ENCODE data around the gene MYO3B.
A peak's percentile ranks its signal among the peaks of the same experiment; 100 is the strongest.
"Not testable (repeated sequence)": the region's sequence is repeated elsewhere in the genome, so short reads cannot be mapped to it uniquely, and the experiment has no call there.

Gene MYO3B

GRCh38 chr2:170264865-170265264 is 86.9 kb downstream of the MYO3B start:
- DNase-seq = no peak

GRCh38 chr2:170265321-170265720 is 87.4 kb downstream of the MYO3B start:
- no peak for DNase-seq

- DNase-seq = no peak
Observed at GRCh38 chr2:170266358-170266757, 88.4 kb downstream of the MYO3B start.

GRCh38 chr2:170267071-170267470 is 89.1 kb downstream of the MYO3B start:
- DNase-seq = no peak

DNA sequence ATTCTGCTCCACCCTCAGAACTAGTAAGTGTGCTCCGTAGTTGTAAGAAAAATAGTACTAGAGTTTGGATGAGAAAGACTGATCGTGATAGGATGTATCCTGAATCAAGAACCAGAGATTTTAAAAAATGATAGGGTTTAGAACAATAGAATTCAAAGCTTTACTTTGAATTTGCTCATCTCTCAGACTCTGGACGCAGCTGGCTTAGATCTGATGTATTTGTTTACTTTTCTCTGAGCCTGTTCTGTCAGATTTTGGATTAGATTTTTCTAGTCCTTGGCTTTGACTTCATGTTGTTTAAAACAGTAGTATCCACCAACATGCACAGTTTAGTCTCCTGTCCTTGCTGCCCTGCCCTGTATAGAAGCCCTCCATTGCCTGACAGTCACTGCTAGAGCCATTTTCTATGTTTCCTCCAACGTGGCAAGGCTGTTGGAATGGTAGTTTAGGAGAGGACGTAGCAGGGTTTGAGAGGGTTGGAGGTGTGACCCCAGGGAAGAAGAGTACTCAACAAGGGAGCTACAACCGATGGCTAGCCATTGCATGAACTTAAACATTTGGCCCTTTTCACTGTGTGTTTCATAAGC is 92.4 kb downstream of the MYO3B start:
- DNase-seq = no peak

GRCh38 chr2:170271340-170271739 is 93.4 kb downstream of the MYO3B start:
- peak; percentile 60 for DNase-seq

DNA sequence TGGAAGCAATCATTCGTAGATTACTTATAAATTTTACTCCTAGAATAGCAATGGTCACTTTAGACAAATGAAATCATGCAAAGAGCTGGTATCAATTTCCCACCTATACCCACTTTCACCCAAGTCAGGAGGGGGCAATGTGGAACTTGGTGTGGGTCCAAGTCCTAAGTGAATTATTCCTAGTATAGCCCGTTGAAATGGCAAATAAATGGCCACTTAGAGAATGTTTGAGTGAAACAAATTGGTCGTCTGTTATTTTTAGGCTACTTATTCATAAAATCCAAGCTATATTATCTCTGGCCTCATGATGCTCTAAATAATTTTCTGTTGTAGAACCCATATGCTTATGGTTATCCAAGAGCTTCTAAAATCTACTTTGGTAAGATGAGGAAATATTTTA is 98.1 kb downstream of the MYO3B start:
- DNase-seq = peak; percentile 18

GRCh38 chr2:170276925-170277629 is 99.1 kb downstream of the MYO3B start:
- peak; percentile 61 for DNase-seq

- no peak for DNase-seq
Observed at GRCh38 chr2:170277951-170278350, 100.0 kb downstream of the MYO3B start.

DNA sequence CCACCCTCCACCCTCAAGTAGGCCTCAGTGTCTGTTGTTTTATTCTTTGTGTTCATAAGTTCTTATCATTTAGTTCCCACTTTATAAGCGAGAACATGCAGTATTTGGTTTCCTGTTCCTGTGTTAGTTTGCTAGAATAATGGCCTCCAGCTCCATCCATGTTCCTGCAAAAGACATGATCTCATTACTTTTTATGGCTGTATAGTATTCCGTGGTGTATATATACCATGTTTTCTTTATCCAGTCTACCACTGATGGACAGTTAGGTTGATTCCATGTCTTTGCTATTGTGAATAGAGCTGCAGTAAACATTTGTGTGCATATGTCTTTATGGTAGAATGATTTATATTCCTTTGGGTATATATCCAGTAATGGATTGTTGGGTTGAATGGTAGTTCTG is 101.7 kb downstream of the MYO3B start:
- DNase-seq = not testable (repeated sequence)

DNA sequence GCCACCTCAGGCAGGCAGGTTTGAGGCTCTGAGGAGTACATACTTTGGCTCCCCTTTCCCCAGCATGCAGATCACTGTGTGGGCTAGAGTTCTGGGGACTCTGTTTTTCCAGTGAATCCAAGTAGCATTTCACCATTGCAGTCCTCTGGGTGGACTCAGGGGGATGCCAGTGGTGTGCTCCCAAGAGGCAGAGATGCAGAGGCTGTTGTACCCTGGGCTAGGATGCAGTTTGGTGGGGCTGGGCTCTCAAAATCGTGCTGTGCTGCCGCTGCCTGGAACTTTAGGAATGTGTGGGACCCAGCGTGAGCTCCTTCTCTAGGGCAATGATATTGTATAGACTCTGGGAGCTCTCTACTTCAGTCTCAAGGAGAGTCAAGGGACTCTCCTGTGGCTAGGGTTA is 104.9 kb downstream of the MYO3B start:
- no peak for DNase-seq

- DNase-seq = no peak
Observed at GRCh38 chr2:170284205-170284604, 106.3 kb downstream of the MYO3B start.

DNA sequence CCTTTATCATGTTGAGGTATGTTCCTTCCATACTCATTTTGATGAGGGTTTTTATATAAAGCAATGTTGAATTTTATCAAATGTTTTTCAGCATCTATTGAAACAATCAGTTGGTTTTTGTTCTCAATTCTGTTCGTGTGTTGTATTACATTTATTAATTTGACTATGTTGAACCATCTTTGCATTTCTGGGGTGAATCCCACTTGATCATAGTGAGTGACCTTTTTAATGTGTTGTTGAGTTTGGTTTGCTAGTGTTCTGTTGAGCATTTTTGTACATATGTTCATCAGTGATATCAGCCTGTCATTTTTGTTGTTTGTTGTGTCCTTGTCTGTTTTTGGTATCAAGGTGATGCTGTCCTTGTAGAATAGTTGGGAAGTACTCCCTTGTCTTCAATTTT is 110.9 kb downstream of the MYO3B start:
- no peak for DNase-seq

DNA sequence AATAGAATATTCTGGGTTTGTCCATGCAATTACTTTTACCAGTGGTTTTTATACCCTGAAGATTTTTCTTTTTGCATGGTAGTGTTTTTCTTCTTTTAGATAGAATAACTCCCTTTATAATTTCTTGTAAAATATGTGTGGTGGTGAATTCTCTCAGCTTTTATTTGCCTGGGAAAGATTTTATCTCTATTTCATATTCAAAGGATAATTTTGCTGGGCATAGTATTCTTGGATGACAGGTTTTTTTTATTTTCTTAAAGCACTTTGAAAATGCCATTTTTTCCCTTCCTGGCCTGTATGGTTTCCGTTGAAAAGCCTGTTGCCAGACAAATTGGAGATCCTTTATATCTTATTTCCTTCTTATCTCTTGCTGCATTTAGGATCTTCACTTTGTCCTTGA is 113.5 kb downstream of the MYO3B start:
- no peak for DNase-seq

DNA sequence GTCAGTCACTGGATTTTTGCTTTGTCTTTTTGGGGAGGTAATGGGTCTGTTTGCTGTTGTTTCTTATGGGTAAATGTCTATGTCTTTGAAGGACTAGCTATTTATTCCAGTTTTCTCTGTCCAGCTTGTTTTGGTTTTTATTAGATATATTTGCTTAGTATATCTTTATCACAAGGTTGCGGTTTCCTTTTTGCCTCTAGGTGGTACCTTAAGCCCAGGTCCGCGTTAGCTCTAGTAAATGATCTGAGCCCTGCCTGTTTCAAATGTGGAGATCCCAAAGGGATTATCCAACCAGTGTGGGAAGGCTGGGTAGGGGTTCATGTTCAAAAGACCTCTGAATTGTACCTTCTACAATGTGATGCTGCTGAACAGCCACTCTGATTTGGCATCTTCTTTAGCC is 114.5 kb downstream of the MYO3B start:
- DNase-seq = no peak

GRCh38 chr2:170297496-170297895 is 119.5 kb downstream of the MYO3B start:
- no peak for DNase-seq

DNA sequence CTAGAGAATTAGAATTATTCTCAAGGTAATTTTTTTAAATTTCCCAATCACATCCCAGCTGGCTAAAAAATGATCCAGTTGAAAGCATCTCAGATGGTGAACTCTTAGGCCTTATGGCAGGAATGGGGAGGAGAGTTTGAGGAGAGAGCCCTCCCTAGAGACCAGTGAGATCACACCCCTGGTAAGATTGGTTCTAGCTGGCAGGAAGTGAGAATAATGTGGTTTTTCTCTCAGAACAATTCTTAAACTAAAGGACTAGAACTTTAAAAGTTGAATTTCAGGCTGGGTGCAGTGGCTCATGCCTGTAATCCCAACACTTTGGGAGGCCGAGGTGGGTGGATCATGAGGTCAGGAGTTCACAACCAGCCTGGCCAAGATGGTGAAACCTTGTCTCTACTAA is 120.2 kb downstream of the MYO3B start:
- DNase-seq = no peak

DNA sequence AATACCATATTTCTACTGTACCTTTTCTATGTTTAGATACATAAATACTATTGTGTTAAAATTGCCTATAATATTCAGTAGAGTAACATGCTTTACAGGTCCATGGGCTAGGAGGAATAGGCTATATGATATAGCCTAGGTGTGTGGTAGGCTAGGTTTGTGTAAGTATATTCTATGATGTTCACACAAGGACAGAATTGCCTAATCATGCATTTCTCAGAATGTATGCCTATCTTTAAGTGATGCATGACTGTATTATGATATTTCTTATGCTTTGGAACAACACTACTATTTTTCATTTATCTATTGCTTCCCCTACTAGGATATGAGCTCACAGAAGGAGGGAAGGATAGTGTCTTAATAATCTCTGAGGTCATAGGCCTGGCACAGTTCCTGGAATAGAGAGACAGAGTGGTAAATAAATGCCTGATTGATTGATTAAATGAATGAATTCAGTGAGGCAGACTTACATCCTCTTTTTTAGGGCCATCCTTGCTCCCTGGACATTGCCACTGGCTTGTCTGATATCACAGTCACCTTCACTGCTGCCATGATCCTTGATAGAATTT is 121.0 kb downstream of the MYO3B start:
- no peak for DNase-seq

DNA sequence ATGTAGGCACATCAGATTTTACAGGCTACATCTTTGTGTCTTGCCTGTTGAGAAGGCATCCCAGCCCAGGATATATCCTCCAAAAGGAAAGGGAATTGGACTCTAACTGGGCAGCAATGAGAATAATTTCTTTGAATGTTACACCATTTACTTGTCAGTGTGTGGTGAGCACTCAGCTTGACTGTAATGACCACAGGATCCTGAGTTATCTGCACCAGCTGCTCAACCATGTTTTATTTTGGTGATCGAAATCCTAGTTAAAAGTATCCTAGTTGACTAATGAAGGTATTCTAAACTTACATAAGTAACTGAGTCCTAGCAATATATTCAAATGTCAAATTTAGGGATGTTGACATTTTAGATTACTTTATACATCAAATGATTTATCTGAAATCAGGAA is 123.0 kb downstream of the MYO3B start:
- DNase-seq = no peak

GRCh38 chr2:170301626-170302025 is 123.7 kb downstream of the MYO3B start:
- no peak for DNase-seq

DNA sequence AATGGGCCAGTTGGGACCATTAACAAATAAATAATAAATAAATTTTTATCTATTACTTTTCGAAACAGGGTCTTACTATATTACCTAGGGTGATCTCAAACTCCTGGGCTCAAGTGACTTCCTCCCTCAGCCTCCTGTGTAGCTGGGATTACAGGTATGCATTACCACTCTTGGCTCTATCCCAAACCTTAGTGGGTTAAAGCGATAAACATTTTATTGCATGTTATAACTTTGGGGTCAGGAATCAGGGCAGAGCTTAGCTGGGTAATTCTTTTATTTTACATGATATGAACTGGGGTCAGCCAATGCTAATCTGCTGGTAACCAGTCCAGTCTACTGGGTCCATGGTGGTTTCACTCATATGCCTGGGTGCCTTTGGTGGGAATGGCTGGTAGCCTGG is 127.8 kb downstream of the MYO3B start:
- DNase-seq = no peak

DNA sequence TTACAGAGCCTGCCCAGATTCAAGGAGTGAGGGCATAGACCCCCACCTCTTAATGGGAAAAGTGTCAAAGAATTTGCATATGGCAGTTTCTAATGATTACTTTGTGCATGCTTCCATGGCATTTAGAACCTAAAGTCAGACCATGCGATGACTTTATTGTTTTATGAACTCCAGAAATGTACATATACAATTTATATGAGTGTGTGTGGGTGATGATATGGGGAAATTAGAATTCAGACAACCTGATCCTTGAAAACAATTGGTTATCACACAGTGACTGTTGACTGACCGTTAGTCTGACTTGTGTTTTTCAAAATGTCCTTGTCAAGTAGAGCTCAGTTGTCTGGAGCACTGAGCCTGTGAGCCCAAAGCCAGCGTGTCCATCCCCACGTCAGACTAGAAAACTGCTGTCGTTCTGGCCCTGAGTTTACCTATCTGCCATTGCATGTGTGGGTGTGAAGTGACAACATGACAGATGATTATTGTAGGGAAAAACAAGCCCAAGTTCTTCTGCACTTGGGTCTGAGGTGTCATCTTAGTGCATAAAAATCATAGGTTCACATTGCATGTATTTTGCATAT is 128.4 kb downstream of the MYO3B start:
- no peak for DNase-seq

GRCh38 chr2:170307052-170307451 is 129.1 kb downstream of the MYO3B start:
- DNase-seq = no peak
